ENCODE measurements around the gene EVL. TPM values are rescaled to one million over a fixed set of nuclear protein-coding genes. Genes with fewer than 3 reads are reported as not detected.

The EVL gene
- polyA plus RNA-seq, 4 donors = 21.0 to 102 (median 31.8) TPM

DNA sequence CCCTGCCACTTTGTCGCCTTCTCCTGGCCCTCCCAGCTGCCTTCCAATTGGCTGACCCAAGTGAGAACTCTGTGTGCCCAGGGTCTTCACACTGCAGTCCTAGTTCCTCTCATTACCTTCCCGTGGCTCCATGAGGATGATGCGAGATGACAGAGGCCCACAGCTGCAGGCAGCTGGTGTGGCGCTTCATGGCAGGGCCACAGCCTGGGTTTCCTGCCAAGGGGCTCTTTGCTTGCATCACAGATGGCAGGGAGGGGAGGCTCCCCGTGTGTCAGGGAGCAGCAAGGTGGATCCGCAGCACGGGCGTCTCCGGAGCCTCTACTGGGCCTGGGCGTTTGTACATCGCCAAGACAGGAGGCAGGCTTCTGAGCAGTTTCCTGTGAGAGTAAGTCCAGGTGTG is 65.3 kb downstream of the EVL start:
- Histone ChIP-seq H3K27ac (ENCODE audit: low read depth in 1 of 3, low read length in 2 of 3) (no peak overlapping the region), H3K36me3 (ENCODE audit: control insufficient read depth in 3 of 3, insufficient read depth in 2 of 3, low read depth in 1 of 3, low read length in 3 of 3) (peaks cover 0 to 90% (median 7%) of the 10 kb centered on the region in 3 donors), H3K27me3 (ENCODE audit: control insufficient read depth in 3 of 3, insufficient read depth in 3 of 3, low read length in 3 of 3) (no peaks in the 10 kb centered on the region), H3K4me3 (ENCODE audit: low read depth in 1 of 3, low read length in 3 of 3) (no peak overlapping the region), H3K9me3 (ENCODE audit: control insufficient read depth in 2 of 2, insufficient read depth in 1 of 2, low read depth in 1 of 2, low read length in 1 of 2) (no peaks in the 10 kb centered on the region), H3K4me1 (ENCODE audit: control insufficient read depth in 3 of 3, insufficient read depth in 2 of 3, low read depth in 1 of 3, low read length in 2 of 3) (peaks cover 0 to 4% (median 0%) of the 10 kb centered on the region in 3 donors)
- DNase-seq (no peak), FAIRE-seq (no peak)
- WGBS, 3 donors = 80 to 87% (median 81%) methylated on average over 11 of the region's 11 CpGs

DNA sequence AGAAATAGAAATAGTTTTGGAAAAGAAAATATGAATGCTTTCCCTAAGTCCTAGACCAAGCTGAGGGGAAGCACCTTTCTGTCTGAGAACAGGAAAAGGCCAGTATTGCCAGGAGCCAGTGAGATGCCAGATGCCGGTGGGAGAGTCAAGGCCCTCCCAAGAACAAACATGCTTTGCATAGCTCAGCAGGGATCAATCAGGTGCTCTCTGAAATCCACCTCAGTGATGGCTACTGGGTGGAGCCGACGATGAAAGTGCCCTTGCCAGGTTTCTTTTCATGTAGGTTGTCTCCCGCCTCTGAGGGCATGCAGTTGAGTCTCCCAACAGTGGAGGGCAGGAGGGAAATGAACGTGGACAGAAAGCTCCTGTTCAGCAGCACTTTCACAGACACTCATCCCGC is 66.0 kb downstream of the EVL start:
- Histone ChIP-seq H3K27ac (ENCODE audit: low read depth in 1 of 3, low read length in 2 of 3) (no peak overlapping the region), H3K9me3 (ENCODE audit: control insufficient read depth in 2 of 2, insufficient read depth in 1 of 2, low read depth in 1 of 2, low read length in 1 of 2) (no peaks in the 10 kb centered on the region), H3K4me3 (ENCODE audit: low read depth in 1 of 3, low read length in 3 of 3) (no peak overlapping the region), H3K36me3 (ENCODE audit: control insufficient read depth in 3 of 3, insufficient read depth in 2 of 3, low read depth in 1 of 3, low read length in 3 of 3) (peaks cover 0 to 91% (median 7%) of the 10 kb centered on the region in 3 donors), H3K27me3 (ENCODE audit: control insufficient read depth in 3 of 3, insufficient read depth in 3 of 3, low read length in 3 of 3) (no peaks in the 10 kb centered on the region), H3K4me1 (ENCODE audit: control insufficient read depth in 3 of 3, insufficient read depth in 2 of 3, low read depth in 1 of 3, low read length in 2 of 3) (peaks cover 0 to 4% (median 0%) of the 10 kb centered on the region in 3 donors)
- DNase-seq = peak in 1 of 2 donors; percentile 59
- no peak for FAIRE-seq
- WGBS, 3 donors = 22 to 59% (median 42%) methylated on average over 6 of the region's 6 CpGs

DNA sequence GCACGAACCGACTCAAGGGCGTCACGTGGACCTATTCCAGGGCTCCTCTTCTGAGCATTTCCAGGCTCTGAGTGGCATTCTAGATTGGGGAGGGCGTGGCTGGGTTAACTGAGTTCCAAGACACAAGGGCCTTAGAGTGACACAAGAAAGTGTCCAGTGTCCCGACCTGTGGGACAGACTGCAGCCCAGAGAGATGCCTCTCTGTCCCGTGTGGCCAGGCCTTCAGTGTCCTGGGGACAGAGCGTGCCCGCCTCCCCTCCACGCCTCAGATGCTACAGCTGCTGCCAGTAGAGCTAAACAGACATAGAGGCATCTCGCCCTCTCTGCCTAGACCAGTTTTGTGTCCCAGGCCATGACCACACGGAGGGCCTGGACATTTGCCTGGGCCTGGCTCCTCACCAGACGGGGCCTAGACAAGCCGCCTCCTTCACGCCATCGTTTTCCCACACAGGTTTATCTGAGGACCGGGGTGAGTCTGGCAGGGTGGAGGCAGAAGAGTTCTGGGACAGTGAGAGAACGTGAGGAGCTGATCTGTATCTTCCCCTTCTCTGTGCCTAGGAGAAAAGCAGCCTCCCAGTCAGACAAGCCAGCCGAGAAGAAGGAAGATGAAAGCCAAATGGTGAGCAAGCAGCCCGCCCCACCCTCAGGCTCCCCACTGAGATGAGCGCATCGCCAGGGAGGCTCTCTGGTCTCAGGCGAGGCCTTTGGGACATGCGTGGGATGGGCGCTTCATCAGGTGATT is 67.1 kb downstream of the EVL start:
- Histone ChIP-seq H3K9me3 (ENCODE audit: control insufficient read depth in 2 of 2, insufficient read depth in 1 of 2, low read depth in 1 of 2, low read length in 1 of 2) (no peaks in the 10 kb centered on the region), H3K27me3 (ENCODE audit: control insufficient read depth in 3 of 3, insufficient read depth in 3 of 3, low read length in 3 of 3) (no peaks in the 10 kb centered on the region), H3K4me3 (ENCODE audit: low read depth in 1 of 3, low read length in 3 of 3) (no peak overlapping the region), H3K27ac (ENCODE audit: low read depth in 1 of 3, low read length in 2 of 3) (no peak overlapping the region), H3K36me3 (ENCODE audit: control insufficient read depth in 3 of 3, insufficient read depth in 2 of 3, low read depth in 1 of 3, low read length in 3 of 3) (peaks cover 0 to 91% (median 7%) of the 10 kb centered on the region in 3 donors), H3K4me1 (ENCODE audit: control insufficient read depth in 3 of 3, insufficient read depth in 2 of 3, low read depth in 1 of 3, low read length in 2 of 3) (peaks cover 0 to 4% (median 0%) of the 10 kb centered on the region in 3 donors)
- 85 to 87% (median 86%) methylated on average over 25 of the region's 25 CpGs for WGBS, 3 donors
- FAIRE-seq = no peak
- no peak for DNase-seq

DNA sequence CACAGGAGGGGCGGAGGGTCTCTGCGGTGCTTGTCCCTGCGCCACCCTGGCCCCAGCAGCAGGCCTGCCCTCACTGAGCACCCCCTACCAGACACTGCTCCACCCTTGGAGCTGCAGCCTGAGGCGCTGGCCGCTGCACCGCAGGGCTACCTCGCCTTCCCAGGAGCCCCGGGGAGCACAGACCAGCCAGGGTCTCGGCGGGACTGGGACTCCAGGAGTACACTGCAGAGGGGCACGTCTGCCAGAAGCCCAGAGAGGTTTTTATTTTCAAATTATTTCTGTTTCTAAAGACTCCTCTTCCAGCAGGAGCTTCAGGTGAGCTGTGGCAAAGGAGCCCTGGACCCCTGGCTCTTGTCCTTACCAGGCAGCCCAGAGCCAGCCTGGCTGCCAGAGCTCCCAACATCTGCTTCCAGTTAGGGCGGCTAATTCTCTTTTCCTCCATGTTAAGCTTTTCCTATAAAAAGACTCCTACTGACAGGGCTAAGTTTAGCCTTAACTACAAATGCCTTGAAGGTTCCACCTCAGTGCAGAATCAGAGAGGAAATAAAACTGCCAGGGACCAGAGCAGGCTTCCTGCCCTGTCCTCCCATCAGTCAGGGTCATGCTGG is 67.8 kb downstream of the EVL start:
- Histone ChIP-seq H3K4me1 (ENCODE audit: control insufficient read depth in 3 of 3, insufficient read depth in 2 of 3, low read depth in 1 of 3, low read length in 2 of 3) (peaks cover 0 to 4% (median 0%) of the 10 kb centered on the region in 3 donors), H3K9me3 (ENCODE audit: control insufficient read depth in 2 of 2, insufficient read depth in 1 of 2, low read depth in 1 of 2, low read length in 1 of 2) (no peaks in the 10 kb centered on the region), H3K4me3 (ENCODE audit: low read depth in 1 of 3, low read length in 3 of 3) (no peak overlapping the region), H3K27ac (ENCODE audit: low read depth in 1 of 3, low read length in 2 of 3) (no peak overlapping the region), H3K36me3 (ENCODE audit: control insufficient read depth in 3 of 3, insufficient read depth in 2 of 3, low read depth in 1 of 3, low read length in 3 of 3) (peaks cover 0 to 91% (median 7%) of the 10 kb centered on the region in 3 donors), H3K27me3 (ENCODE audit: control insufficient read depth in 3 of 3, insufficient read depth in 3 of 3, low read length in 3 of 3) (no peaks in the 10 kb centered on the region)
- DNase-seq (no peak), FAIRE-seq (no peak)
- 91 to 95% (median 95%) methylated on average over 12 of the region's 12 CpGs for WGBS, 3 donors

DNA sequence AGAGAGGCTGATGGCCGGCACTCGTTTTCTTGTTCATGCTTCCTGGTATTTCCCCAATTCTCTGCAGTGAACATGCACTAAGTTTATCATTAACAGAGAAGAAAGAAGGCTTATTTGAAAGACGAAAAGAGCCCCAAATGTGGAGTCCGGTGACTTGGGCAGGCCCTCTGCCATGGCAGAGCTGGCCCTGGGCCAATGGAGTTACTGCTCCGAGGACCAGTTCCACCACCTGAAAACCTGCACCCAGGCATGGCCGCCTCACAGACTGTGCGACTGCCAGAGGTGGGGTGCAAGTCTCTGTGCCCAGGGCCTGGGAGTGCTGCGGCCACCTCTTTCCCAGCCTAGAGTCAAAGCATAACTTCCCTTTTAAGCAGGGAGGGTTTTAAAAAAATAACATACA is 69.4 kb downstream of the EVL start:
- FAIRE-seq (no peak), DNase-seq (no peak)
- Histone ChIP-seq H3K9me3 (ENCODE audit: control insufficient read depth in 2 of 2, insufficient read depth in 1 of 2, low read depth in 1 of 2, low read length in 1 of 2) (no peaks in the 10 kb centered on the region), H3K4me1 (ENCODE audit: control insufficient read depth in 3 of 3, insufficient read depth in 2 of 3, low read depth in 1 of 3, low read length in 2 of 3) (peaks cover 0 to 5% (median 0%) of the 10 kb centered on the region in 3 donors), H3K27ac (ENCODE audit: low read depth in 1 of 3, low read length in 2 of 3) (no peak overlapping the region), H3K4me3 (ENCODE audit: low read depth in 1 of 3, low read length in 3 of 3) (no peak overlapping the region), H3K36me3 (ENCODE audit: control insufficient read depth in 3 of 3, insufficient read depth in 2 of 3, low read depth in 1 of 3, low read length in 3 of 3) (peaks cover 0 to 96% (median 7%) of the 10 kb centered on the region in 3 donors), H3K27me3 (ENCODE audit: control insufficient read depth in 3 of 3, insufficient read depth in 3 of 3, low read length in 3 of 3) (no peaks in the 10 kb centered on the region)
- 43 to 63% (median 53%) methylated on average over 8 of the region's 8 CpGs for WGBS, 3 donors

DNA sequence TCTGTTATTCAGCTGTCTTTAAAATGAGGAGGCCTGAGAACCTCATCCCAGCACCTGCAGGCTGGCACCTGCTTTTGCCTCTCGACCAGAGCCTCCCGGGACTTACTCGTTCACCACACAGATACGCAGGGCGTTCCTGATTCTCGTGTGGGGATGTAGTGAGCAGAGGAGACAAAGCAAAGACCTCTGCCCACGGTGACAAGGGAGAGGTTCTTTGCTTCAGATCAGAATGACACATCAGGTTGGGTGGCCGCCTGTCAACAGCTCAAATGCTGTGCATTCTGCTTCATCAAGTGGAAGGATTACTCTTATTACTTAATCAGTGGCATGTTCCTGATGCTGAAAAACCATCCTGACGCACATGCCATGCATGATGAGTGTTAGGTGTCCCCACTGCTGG is 69.9 kb downstream of the EVL start:
- H3K27ac ChIP-seq (ENCODE audit: low read depth in 1 of 3, low read length in 2 of 3) = no peak overlapping the region
- FAIRE-seq = no peak

DNA sequence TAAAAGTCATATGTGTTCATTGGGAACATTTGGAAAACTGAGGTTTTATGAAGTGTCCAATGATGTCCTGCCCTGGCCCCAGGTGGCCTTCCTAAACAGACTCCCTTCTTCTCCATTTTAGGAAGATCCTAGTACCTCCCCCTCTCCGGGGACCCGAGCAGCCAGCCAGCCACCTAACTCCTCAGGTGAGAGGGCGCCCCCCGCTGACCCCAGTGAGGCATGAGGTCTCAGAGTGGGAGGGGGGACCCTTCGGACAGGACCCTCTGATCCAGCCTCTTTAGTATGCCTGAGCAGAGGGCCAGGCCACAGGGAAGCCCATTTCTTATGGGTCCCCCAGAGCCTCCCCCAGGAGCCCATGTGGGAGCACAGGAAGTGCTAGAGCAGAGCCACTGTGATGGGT is 70.6 kb downstream of the EVL start:
- DNase-seq (no peak), FAIRE-seq (no peak)
- H3K9me3 ChIP-seq (ENCODE audit: control insufficient read depth in 2 of 2, insufficient read depth in 1 of 2, low read depth in 1 of 2, low read length in 1 of 2) = no peaks in the 10 kb centered on the region
- no peak overlapping the region for H3K4me3 ChIP-seq (ENCODE audit: low read depth in 1 of 3, low read length in 3 of 3)
- no peaks in the 10 kb centered on the region for H3K27me3 ChIP-seq (ENCODE audit: control insufficient read depth in 3 of 3, insufficient read depth in 3 of 3, low read length in 3 of 3)
- WGBS, 3 donors = 85 to 90% (median 87%) methylated on average over 5 of the region's 5 CpGs
- H3K36me3 ChIP-seq (ENCODE audit: control insufficient read depth in 3 of 3, insufficient read depth in 2 of 3, low read depth in 1 of 3, low read length in 3 of 3) = peaks cover 0 to 94% (median 10%) of the 10 kb centered on the region in 3 donors
- H3K27ac ChIP-seq (ENCODE audit: low read depth in 1 of 3, low read length in 2 of 3) = no peak overlapping the region
- peaks cover 0 to 17% (median 0%) of the 10 kb centered on the region in 3 donors for H3K4me1 ChIP-seq (ENCODE audit: control insufficient read depth in 3 of 3, insufficient read depth in 2 of 3, low read depth in 1 of 3, low read length in 2 of 3)

More for the DNA sequence above, 69.9 kb downstream of the EVL start:
- H3K27me3 ChIP-seq (ENCODE audit: control insufficient read depth in 3 of 3, insufficient read depth in 3 of 3, low read length in 3 of 3) = no peaks in the 10 kb centered on the region
- H3K4me3 ChIP-seq (ENCODE audit: low read depth in 1 of 3, low read length in 3 of 3) = no peak overlapping the region
- WGBS, 3 donors = 87 to 88% (median 88%) methylated on average over 9 of the region's 9 CpGs
- no peak for DNase-seq
- peaks cover 0 to 9% (median 0%) of the 10 kb centered on the region in 3 donors for H3K4me1 ChIP-seq (ENCODE audit: control insufficient read depth in 3 of 3, insufficient read depth in 2 of 3, low read depth in 1 of 3, low read length in 2 of 3)
- no peaks in the 10 kb centered on the region for H3K9me3 ChIP-seq (ENCODE audit: control insufficient read depth in 2 of 2, insufficient read depth in 1 of 2, low read depth in 1 of 2, low read length in 1 of 2)
- H3K36me3 ChIP-seq (ENCODE audit: control insufficient read depth in 3 of 3, insufficient read depth in 2 of 3, low read depth in 1 of 3, low read length in 3 of 3) = peaks cover 0 to 96% (median 7%) of the 10 kb centered on the region in 3 donors

DNA sequence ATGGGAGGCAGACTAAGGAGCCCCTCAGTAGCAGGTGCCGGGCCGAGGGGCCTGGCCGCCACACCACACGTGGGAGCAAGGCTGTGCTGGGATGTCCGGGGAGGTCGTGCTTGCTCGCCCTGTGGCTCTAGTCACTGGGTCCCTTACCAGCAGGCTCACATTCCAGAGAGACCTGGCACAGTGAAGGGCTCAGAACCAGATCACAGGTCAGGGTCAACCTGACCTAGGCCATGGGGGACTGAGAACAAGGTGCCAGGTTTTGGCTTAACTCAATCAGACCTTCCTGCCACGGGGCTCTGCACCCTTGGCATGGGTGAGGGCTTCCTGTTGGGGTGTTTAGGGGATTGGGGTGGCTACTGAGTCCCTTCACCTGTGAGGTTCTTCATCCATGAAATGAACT is 72.0 kb downstream of the EVL start:
- WGBS, 3 donors = 80 to 92% (median 91%) methylated on average over 8 of the region's 8 CpGs
- Histone ChIP-seq H3K27ac (ENCODE audit: low read depth in 1 of 3, low read length in 2 of 3) (no peak overlapping the region), H3K4me1 (ENCODE audit: control insufficient read depth in 3 of 3, insufficient read depth in 2 of 3, low read depth in 1 of 3, low read length in 2 of 3) (peaks cover 0 to 30% (median 2%) of the 10 kb centered on the region in 3 donors), H3K9me3 (ENCODE audit: control insufficient read depth in 2 of 2, insufficient read depth in 1 of 2, low read depth in 1 of 2, low read length in 1 of 2) (no peaks in the 10 kb centered on the region), H3K36me3 (ENCODE audit: control insufficient read depth in 3 of 3, insufficient read depth in 2 of 3, low read depth in 1 of 3, low read length in 3 of 3) (peaks cover 4 to 95% (median 8%) of the 10 kb centered on the region in 3 donors), H3K27me3 (ENCODE audit: control insufficient read depth in 3 of 3, insufficient read depth in 3 of 3, low read length in 3 of 3) (no peaks in the 10 kb centered on the region), H3K4me3 (ENCODE audit: low read depth in 1 of 3, low read length in 3 of 3) (no peak overlapping the region)
- FAIRE-seq (no peak), DNase-seq (no peak)
